ENCODE results near the gene VRK2.

DNA sequence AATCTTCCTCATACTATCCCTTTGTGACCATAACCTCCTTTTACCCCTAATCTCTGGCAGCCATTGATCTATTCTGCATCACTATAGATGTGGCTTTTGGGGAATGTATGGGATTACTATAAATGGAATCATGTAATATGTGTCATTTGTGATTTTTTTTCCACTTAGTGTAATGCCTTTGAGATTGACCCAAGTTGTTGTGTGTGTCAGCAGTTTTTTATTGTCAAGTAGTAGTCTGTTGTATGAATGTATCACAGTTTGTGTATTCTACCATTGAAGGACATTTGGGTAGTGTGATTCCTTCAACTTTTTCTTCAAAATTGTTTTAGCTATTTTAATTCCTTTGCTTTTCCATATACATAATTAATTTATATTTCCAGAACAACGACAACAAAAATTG is 18.6 kb downstream of the VRK2 start:
- TF ChIP-seq, protein P1, sequence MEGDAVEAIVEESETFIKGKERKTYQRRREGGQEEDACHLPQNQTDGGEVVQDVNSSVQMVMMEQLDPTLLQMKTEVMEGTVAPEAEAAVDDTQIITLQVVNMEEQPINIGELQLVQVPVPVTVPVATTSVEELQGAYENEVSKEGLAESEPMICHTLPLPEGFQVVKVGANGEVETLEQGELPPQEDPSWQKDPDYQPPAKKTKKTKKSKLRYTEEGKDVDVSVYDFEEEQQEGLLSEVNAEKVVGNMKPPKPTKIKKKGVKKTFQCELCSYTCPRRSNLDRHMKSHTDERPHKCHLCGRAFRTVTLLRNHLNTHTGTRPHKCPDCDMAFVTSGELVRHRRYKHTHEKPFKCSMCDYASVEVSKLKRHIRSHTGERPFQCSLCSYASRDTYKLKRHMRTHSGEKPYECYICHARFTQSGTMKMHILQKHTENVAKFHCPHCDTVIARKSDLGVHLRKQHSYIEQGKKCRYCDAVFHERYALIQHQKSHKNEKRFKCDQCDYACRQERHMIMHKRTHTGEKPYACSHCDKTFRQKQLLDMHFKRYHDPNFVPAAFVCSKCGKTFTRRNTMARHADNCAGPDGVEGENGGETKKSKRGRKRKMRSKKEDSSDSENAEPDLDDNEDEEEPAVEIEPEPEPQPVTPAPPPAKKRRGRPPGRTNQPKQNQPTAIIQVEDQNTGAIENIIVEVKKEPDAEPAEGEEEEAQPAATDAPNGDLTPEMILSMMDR (IDR thresholded peaks at IDR 0.05): no peak
- no peak for TF ChIP-seq POLR2A (IDR thresholded peaks at IDR 0.05)
